G401 (cell line): ENCODE data around the gene CLDN11. TPM values are rescaled to one million over a fixed set of nuclear protein-coding genes. Genes with fewer than 3 reads are reported as not detected.

Source experiments
- DNase-seq: peaks from one replicate; pipeline ENCODE4 v3.0.0-alpha.2; 2015; ENCODE audit warnings: low spot score
- in situ Hi-C: cut with HindIII; loops from 2 replicates; pipeline ENCODE4 v1.10.0; 2016; ENCODE audit warnings: low sequenced_read_pairs, mixed read lengths
- total RNA-seq: library from RNA; depleted of rRNA; stranded (reverse); fragments of >200 nt; shearing (Covaris generic); gene quantifications from 2 replicates; pipeline ENCODE4 v1.2.3, GENCODE V29; 2014; rRNA removed

The CLDN11 gene
- 3.3 and 4.2 TPM in 2 replicates for total RNA-seq

GRCh38 chr3:170418422-170419398 lies at the start of gene CLDN11:
TSS of gene CLDN11 (plus strand) at chr3:170418868. CDS start at chr3:170419067, 199 bp downstream.
- DNase-seq, result no peak
- in situ Hi-C loops, result no loop called here

- in situ Hi-C loops, result no loop called here
- no peak for DNase-seq
These were observed 49.7 kb upstream of the CLDN11 start for GRCh38 chr3:170368921-170369320.

GRCh38 chr3:170372190-170372879 lies 46.3 kb upstream of the CLDN11 start:
- in situ Hi-C loops, result no loop called here
- no peak for DNase-seq

GRCh38 chr3:170383567-170383966 lies 35.1 kb upstream of the CLDN11 start:
- no peak for DNase-seq
- in situ Hi-C loops, result no loop called here

GRCh38 chr3:170386468-170386867 lies 32.2 kb upstream of the CLDN11 start:
- in situ Hi-C loops, result no loop called here
- DNase-seq, result no peak

- DNase-seq, result no peak
These were observed 30.7 kb upstream of the CLDN11 start for GRCh38 chr3:170387950-170388349.

GRCh38 chr3:170391108-170391507 lies 27.6 kb upstream of the CLDN11 start:
- DNase-seq, result no peak
- in situ Hi-C loops, result no loop called here

More at GRCh38 chr3:170387950-170388349, 30.7 kb upstream of the CLDN11 start:
- in situ Hi-C loops, result no loop called here

- in situ Hi-C loops, result no loop called here
- no peak for DNase-seq
These were observed 21.0 kb upstream of the CLDN11 start for GRCh38 chr3:170397685-170398084.

GRCh38 chr3:170405101-170405500 lies 13.6 kb upstream of the CLDN11 start:
- in situ Hi-C loops, result no loop called here
- DNase-seq, result no peak

- DNase-seq, result no peak
- in situ Hi-C loops, result no loop called here
These were observed 8.1 kb upstream of the CLDN11 start for GRCh38 chr3:170410428-170411029.

- in situ Hi-C loops, result no loop called here
- no peak for DNase-seq
These were observed 5.4 kb upstream of the CLDN11 start for GRCh38 chr3:170413291-170413690.

- peak; percentile 66 for DNase-seq
- in situ Hi-C loops, result no loop called here
These were observed 4.4 kb upstream of the CLDN11 start for GRCh38 chr3:170414202-170414663.

GRCh38 chr3:170417090-170417489 lies 1.6 kb upstream of the CLDN11 start:
- no peak for DNase-seq
- in situ Hi-C loops, result no loop called here

GRCh38 chr3:170419557-170420087 lies 954 bp downstream of the CLDN11 start:
- in situ Hi-C loops, result no loop called here
- DNase-seq, result no peak

GRCh38 chr3:170420307-170420821 lies 1.7 kb downstream of the CLDN11 start:
- in situ Hi-C loops, result no loop called here
- DNase-seq, result no peak

GRCh38 chr3:170421111-170421641 lies 2.5 kb downstream of the CLDN11 start:
- in situ Hi-C loops, result no loop called here
- DNase-seq, result peak; percentile 35

- DNase-seq, result no peak
- in situ Hi-C loops, result no loop called here
These were observed 3.1 kb downstream of the CLDN11 start for GRCh38 chr3:170421758-170422157.

- in situ Hi-C loops, result no loop called here
- DNase-seq, result no peak
These were observed 4.4 kb downstream of the CLDN11 start for GRCh38 chr3:170423001-170423615.

GRCh38 chr3:170424879-170425278 lies 6.2 kb downstream of the CLDN11 start:
- in situ Hi-C loops, result no loop called here
- DNase-seq, result no peak
